PFSK-1 (cell line): ENCODE results near the gene TRMT2B.

Experiments used
- POLR2AphosphoS5 ChIP-seq: IDR thresholded peaks from 2 replicates; pipeline ENCODE4 v1.6.1; 2012; ENCODE audit warnings: low read depth, mild to moderate bottlenecking, control low read depth, low read length, moderate library complexity
- SIN3A ChIP-seq: IDR thresholded peaks from 2 replicates; pipeline ENCODE4 v1.6.1; 2012; ENCODE audit warnings: mild to moderate bottlenecking, low read length, moderate library complexity, borderline replicate concordance; ENCODE audit not compliant: insufficient read depth
- TF ChIP-seq, protein P1 (sequence below), 2 experiments: IDR thresholded peaks; 2 replicates each; pipeline versions ENCODE4 v1.6.1 to v1.8.0; 2011 to 2012; ENCODE audit warnings: low read depth in 2 of 2, low read length in 2 of 2, control low read depth in 1 of 2, inconsistent platforms in 1 of 2, mild to moderate bottlenecking in 1 of 2, moderate library complexity in 1 of 2; ENCODE audit not compliant: insufficient read depth in 1 of 2

DNA sequence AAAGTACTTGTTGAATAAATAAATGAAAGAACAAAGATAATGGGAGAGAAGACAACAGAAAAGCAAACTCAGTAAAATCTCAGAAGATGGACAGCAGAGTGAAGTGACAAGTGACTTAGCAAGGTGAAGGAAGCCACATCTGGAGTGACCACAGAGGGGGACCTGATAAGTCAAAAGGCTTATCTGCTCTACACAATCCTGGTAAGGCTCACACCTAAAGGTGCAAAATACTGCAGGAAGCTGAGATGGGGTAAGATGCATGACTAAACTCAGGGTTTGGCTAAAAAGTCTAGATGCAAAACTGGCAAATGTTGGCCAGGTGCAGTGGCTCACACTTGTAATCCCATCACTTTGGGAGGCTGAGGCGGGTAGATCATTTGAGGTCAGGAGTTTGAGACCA is 22.2 kb downstream of the TRMT2B start:
- TF ChIP-seq SIN3A (no peak), POLR2AphosphoS5 (no peak)
- TF ChIP-seq, protein P1, sequence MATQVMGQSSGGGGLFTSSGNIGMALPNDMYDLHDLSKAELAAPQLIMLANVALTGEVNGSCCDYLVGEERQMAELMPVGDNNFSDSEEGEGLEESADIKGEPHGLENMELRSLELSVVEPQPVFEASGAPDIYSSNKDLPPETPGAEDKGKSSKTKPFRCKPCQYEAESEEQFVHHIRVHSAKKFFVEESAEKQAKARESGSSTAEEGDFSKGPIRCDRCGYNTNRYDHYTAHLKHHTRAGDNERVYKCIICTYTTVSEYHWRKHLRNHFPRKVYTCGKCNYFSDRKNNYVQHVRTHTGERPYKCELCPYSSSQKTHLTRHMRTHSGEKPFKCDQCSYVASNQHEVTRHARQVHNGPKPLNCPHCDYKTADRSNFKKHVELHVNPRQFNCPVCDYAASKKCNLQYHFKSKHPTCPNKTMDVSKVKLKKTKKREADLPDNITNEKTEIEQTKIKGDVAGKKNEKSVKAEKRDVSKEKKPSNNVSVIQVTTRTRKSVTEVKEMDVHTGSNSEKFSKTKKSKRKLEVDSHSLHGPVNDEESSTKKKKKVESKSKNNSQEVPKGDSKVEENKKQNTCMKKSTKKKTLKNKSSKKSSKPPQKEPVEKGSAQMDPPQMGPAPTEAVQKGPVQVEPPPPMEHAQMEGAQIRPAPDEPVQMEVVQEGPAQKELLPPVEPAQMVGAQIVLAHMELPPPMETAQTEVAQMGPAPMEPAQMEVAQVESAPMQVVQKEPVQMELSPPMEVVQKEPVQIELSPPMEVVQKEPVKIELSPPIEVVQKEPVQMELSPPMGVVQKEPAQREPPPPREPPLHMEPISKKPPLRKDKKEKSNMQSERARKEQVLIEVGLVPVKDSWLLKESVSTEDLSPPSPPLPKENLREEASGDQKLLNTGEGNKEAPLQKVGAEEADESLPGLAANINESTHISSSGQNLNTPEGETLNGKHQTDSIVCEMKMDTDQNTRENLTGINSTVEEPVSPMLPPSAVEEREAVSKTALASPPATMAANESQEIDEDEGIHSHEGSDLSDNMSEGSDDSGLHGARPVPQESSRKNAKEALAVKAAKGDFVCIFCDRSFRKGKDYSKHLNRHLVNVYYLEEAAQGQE (IDR thresholded peaks at IDR 0.05; ENCODE audit: insufficient read depth in 1 of 2, low read depth in 2 of 2, low read length in 2 of 2), result no peak
